Measurements from ENCODE around the gene ERFL. TPM values are rescaled to one million over a fixed set of nuclear protein-coding genes. Genes with fewer than 3 reads are reported as not detected.

The ERFL gene
- polyA plus RNA-seq, 1 of the 3 experiments (the other 2 are of a cell fraction) = 0.07 TPM

DNA sequence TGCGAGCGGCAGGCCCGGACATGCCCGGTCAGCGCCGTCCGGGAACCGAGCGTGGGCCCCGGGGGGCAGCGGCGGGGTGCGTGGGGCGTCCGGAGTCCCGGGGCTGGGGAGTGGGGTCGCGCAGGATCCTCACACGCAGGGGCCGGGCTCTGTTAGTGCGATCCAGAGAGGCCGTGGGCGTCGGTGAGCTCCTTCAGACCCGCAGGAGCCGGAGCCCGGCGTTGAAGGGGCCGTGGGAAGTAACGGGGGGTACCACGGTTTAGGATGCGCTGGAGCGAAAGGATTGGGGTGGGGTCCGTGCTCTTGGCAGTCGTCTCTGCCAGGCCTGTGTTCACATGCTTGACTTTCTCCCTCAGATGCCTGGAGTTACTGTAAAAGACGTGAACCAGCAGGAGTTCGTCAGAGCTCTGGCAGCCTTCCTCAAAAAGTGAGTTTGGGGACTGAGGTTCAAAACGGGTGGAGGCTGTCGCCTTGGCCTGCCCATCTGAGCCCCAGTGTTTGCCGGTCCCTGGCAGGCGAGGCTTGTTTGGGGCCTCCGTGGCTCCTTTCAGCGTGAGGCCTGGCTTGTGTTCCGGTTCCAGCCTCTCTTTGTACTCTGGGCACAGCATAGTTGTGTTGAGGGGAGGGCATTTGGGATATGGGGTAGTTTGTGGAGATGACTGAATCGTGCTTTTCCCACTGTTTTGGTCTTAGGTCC is 67.7 kb downstream of the ERFL start (continued):
- TF ChIP-seq GABPA (IDR thresholded peaks at IDR 0.05; ENCODE audit: low read depth) (no peak), RFX5 (IDR thresholded peaks at IDR 0.05; ENCODE audit: low read length) (no peak), EZH2phosphoT487 (IDR thresholded peaks at IDR 0.05; ENCODE audit: borderline replicate concordance, low read depth) (no peak), JUND (IDR thresholded peaks at IDR 0.05) (no peak), TAF1 (IDR thresholded peaks at IDR 0.05; ENCODE audit: borderline replicate concordance, low read depth, low read length) (no peak), RCOR1 (IDR thresholded peaks at IDR 0.05; ENCODE audit: low read length) (no peak), MXI1 (IDR thresholded peaks at IDR 0.05; ENCODE audit: low read depth, low read length) (no peak; the same call in 1 of the 2 replicates)
- TF ChIP-seq, protein P1, sequence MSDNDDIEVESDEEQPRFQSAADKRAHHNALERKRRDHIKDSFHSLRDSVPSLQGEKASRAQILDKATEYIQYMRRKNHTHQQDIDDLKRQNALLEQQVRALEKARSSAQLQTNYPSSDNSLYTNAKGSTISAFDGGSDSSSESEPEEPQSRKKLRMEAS (IDR thresholded peaks at IDR 0.05; ENCODE audit: low read depth) = no peak
- TF ChIP-seq, protein P2, sequence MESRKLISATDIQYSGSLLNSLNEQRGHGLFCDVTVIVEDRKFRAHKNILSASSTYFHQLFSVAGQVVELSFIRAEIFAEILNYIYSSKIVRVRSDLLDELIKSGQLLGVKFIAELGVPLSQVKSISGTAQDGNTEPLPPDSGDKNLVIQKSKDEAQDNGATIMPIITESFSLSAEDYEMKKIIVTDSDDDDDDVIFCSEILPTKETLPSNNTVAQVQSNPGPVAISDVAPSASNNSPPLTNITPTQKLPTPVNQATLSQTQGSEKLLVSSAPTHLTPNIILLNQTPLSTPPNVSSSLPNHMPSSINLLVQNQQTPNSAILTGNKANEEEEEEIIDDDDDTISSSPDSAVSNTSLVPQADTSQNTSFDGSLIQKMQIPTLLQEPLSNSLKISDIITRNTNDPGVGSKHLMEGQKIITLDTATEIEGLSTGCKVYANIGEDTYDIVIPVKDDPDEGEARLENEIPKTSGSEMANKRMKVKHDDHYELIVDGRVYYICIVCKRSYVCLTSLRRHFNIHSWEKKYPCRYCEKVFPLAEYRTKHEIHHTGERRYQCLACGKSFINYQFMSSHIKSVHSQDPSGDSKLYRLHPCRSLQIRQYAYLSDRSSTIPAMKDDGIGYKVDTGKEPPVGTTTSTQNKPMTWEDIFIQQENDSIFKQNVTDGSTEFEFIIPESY (IDR thresholded peaks at IDR 0.05; ENCODE audit: borderline replicate concordance, low read depth) = no peak

GRCh38 chr19:41859618-41860418 is 68.4 kb downstream of the ERFL start, which contains the start of gene RPS19:
TSS of gene RPS19 (plus strand) at chr19:41860255. CDS start at chr19:41860775, 520 bp downstream.
- Histone ChIP-seq H2AFZ (ENCODE audit: low read depth) (peak within 1 kb of the TSS; percentile 81), H3K4me2 (peak within 1 kb of the TSS; percentile 88), H3K9me2 (no peaks in the 10 kb centered on the region), H4K20me1 (ENCODE audit: insufficient read depth) (peaks cover 37% of the 10 kb centered on the region), H3K9me3 (no peaks in the 10 kb centered on the region), H3F3A (replicated peaks; ENCODE audit: insufficient read depth) (peaks cover 15% of the 10 kb centered on the region), H3K27me3 (ENCODE audit: insufficient read depth) (peaks cover 12% of the 10 kb centered on the region; the same call in 1 of the 2 replicates), H3K79me2 (ENCODE audit: insufficient read depth) (peaks cover 48% of the 10 kb centered on the region), H3K4me3 (ENCODE audit: low read depth in 2 of 2, low read length in 1 of 2) (peak within 1 kb of the TSS; percentile 83 to 93), H3K27ac (ENCODE audit: low read depth in 2 of 2, low read length in 1 of 2) (peak within 1 kb of the TSS; percentile 97 to 99), H3K36me3 (replicated peaks in 1 of 2; ENCODE audit: control insufficient read depth in 1 of 2, insufficient read depth in 2 of 2, low read length in 1 of 2) (peaks cover 39 to 42% of the 10 kb centered on the region in 2 experiments), H3K4me1 (ENCODE audit: control insufficient read depth in 1 of 2, insufficient read depth in 2 of 2, low read depth in 1 of 2, low read length in 1 of 2) (peaks cover 34 to 39% of the 10 kb centered on the region in 2 experiments), H3K9ac (peak within 1 kb of the TSS; percentile 98)
- ChIA-PET POLR2A (interaction anchor here (0.6 to 2.1 kb wide), 15 partner anchors 8 to 1082 kb away, joined by 3 to 14 read pairs (median 4); partner anchors contain the start of genes CD79A, RAB4B and RABAC1), CTCF (interaction anchor here (0.7 to 3.1 kb wide), 18 partner anchors 9 to 173 kb away, joined by 3 to 21 read pairs (median 4); partner anchors contain the start of genes ARHGEF1 and RABAC1)
- peak; percentile 98 for DNase-seq
- WGBS (ENCODE audit: low lambda C conversion rate) = under 1% methylated on average over 53 of the region's 76 CpGs
- TF ChIP-seq, protein P3, sequence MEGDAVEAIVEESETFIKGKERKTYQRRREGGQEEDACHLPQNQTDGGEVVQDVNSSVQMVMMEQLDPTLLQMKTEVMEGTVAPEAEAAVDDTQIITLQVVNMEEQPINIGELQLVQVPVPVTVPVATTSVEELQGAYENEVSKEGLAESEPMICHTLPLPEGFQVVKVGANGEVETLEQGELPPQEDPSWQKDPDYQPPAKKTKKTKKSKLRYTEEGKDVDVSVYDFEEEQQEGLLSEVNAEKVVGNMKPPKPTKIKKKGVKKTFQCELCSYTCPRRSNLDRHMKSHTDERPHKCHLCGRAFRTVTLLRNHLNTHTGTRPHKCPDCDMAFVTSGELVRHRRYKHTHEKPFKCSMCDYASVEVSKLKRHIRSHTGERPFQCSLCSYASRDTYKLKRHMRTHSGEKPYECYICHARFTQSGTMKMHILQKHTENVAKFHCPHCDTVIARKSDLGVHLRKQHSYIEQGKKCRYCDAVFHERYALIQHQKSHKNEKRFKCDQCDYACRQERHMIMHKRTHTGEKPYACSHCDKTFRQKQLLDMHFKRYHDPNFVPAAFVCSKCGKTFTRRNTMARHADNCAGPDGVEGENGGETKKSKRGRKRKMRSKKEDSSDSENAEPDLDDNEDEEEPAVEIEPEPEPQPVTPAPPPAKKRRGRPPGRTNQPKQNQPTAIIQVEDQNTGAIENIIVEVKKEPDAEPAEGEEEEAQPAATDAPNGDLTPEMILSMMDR (IDR thresholded peaks at IDR 0.05) = peak; percentile 52
- TF ChIP-seq ELF1 (IDR thresholded peaks at IDR 0.05) = peak; percentile 100
- no peak for TF ChIP-seq RFX5 (IDR thresholded peaks at IDR 0.05; ENCODE audit: low read length)
- TF ChIP-seq EP300 (IDR thresholded peaks at IDR 0.05; ENCODE audit: borderline replicate concordance in 1 of 2, low read depth in 1 of 2, low read length in 1 of 2) = no peak
- no peak; the same call in 1 of the 2 replicates for TF ChIP-seq YY1 (IDR thresholded peaks at IDR 0.05; ENCODE audit: low read depth)
- no peak for TF ChIP-seq RXRA (IDR thresholded peaks at IDR 0.05; ENCODE audit: borderline replicate concordance, low read depth)
- TF ChIP-seq, protein P4, sequence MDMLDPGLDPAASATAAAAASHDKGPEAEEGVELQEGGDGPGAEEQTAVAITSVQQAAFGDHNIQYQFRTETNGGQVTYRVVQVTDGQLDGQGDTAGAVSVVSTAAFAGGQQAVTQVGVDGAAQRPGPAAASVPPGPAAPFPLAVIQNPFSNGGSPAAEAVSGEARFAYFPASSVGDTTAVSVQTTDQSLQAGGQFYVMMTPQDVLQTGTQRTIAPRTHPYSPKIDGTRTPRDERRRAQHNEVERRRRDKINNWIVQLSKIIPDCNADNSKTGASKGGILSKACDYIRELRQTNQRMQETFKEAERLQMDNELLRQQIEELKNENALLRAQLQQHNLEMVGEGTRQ (IDR thresholded peaks at IDR 0.05; ENCODE audit: borderline replicate concordance, low read depth, low read length) = no peak
- TF ChIP-seq RAD21 (IDR thresholded peaks at IDR 0.05; ENCODE audit: low read length) = no peak
- peak; percentile 99 for TF ChIP-seq CHD2 (IDR thresholded peaks at IDR 0.05; ENCODE audit: low read length, partially characterized antibody)
- TF ChIP-seq NFIC (IDR thresholded peaks at IDR 0.05; ENCODE audit: borderline replicate concordance) = no peak
- no peak for TF ChIP-seq NRF1 (IDR thresholded peaks at IDR 0.05; ENCODE audit: low read depth, low read length)
- TF ChIP-seq POLR2AphosphoS5 (IDR thresholded peaks at IDR 0.05; ENCODE audit: low read depth, low read length) = peak; percentile 96
- TF ChIP-seq, protein P5, sequence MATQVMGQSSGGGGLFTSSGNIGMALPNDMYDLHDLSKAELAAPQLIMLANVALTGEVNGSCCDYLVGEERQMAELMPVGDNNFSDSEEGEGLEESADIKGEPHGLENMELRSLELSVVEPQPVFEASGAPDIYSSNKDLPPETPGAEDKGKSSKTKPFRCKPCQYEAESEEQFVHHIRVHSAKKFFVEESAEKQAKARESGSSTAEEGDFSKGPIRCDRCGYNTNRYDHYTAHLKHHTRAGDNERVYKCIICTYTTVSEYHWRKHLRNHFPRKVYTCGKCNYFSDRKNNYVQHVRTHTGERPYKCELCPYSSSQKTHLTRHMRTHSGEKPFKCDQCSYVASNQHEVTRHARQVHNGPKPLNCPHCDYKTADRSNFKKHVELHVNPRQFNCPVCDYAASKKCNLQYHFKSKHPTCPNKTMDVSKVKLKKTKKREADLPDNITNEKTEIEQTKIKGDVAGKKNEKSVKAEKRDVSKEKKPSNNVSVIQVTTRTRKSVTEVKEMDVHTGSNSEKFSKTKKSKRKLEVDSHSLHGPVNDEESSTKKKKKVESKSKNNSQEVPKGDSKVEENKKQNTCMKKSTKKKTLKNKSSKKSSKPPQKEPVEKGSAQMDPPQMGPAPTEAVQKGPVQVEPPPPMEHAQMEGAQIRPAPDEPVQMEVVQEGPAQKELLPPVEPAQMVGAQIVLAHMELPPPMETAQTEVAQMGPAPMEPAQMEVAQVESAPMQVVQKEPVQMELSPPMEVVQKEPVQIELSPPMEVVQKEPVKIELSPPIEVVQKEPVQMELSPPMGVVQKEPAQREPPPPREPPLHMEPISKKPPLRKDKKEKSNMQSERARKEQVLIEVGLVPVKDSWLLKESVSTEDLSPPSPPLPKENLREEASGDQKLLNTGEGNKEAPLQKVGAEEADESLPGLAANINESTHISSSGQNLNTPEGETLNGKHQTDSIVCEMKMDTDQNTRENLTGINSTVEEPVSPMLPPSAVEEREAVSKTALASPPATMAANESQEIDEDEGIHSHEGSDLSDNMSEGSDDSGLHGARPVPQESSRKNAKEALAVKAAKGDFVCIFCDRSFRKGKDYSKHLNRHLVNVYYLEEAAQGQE (IDR thresholded peaks at IDR 0.05; ENCODE audit: low read depth, low read length) = peak; percentile 76
